ENCODE measurements around the gene SLITRK1.

Gene SLITRK1

DNA sequence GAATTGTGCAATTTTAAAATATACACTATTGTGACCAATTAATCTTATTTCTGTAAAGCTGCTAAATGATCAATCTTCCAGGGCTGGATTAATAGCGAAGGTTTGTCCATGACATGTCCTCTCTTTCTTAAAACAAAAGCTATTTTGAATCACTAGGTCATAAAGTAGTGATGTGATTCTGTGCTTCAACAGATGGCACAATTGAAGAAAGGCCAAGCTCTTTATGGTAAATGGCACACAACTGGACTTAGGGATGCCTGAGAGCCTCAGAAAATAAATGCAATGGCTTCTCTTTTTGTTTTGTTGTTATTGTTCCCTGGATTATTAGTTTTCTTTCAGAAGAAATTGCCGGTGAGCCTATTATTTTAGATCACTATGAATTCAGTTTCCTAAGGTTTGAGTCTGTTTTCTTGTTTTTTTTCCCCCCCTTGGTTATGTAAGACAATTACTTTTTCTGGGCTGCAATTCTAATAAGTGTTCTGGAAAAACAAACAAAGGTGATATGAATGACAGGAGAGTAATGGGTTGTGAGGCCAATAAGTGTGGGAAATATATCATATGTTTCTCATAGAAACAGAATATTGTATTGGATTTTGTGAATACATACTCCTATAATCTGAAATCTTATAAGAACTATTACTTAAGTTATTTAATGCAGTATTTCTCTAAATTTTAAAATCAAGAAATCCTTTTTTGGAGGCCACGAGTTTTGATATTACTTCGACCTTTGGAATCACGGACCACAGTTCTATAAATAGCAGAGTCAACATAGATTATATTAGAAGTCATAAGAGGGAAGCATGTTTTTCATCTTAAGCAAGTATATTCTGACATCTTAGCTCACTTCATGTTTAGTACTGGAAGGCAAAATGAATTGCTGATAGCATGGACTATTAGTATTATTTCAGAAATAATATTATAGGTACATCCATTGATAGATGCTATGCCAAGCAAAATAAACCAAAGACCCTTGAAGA is 16.8 kb downstream of the SLITRK1 start:
- DNase-seq: no peak

DNA sequence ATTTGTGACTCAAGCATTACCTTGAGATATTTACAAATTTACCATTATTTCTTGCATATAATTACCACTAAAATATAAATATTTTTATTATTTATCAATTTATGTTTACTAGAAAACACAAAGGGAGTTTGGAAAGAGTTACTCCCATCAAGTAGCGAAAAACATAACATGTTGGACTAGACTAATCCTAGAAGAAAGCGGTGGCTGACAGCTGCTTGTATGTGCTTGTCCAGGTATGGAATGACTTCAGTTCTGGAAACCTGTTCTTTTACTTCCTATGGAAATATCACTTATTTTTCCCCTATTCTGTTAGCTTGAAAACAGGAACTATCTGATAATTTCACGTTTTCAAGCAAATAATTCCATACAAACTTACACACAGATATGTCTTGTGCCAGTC is 28.5 kb downstream of the SLITRK1 start:
- no peak for DNase-seq

DNA sequence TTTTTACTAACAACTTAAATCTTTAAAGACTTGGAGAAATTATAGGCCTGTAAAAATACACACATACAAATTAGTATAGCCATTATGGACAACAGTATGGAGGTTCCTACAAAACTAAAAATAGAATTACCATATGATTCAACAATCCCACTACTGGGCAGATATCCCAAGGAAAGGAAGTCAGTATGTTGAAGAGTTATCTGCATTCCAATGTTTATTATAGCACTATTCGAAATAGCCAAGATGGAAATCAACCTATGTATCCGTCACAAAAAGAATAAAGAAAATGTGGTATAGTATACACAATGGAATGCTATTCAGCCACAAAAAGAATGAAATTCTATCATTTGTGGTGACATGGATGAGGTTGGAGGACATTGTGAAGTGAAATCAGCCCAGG is 37.2 kb downstream of the SLITRK1 start:
- no peak for DNase-seq

DNA sequence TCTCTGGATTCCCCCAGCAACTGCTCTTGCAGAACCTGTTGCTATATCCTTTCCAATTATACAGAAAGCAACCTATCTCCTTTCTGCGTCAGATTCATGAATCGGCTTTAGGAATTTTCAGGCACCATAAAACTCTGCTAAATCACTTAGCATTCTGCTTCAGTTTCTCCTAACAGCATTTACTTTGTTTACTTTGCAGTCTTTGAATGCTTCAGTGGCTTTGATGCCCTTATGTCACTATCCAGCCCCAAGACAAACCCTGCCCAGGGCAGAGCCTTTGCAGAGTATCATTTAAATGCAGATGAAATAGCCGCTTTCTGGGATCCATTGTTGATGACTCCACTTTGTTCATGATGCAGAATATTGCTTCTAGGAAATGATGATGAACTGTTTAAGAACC is 43.1 kb downstream of the SLITRK1 start:
- DNase-seq: no peak

DNA sequence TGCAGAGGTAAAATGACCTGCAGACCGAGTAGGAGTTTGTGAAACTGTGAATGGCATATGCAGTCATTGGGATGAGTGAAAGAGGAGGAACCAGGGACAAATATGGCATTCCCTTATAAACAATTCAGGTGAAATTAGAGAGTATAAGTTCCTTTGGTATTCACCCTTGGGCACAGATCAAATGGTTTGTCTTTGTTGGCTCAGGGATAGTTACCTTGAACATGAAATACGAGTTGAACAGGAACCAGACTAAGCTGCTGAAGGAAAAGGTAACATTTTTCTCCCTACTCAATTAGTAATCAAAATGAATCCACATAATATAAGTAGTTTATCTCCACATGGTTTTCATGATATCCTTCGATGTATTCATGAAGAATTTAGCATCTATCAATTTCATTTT is 50.5 kb downstream of the SLITRK1 start:
- DNase-seq: no peak

DNA sequence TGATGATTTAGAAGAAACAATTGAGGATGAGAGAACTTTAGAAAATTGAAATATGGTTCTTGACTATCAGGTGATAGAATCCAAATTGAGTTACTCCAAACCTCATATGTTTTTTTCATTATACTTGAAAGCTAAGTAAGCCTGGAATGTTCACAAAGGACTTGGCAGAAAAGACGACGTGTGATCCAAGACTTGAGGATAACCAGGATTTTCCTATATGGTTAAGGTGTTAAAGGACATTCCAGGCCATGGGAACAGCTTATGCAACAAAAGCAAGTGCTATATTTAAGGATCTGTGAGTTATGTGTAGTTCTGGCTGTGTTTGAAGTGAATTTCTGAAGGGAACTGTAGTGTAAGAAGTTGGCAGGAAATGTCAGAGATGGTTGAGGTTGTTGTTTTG is 52.5 kb downstream of the SLITRK1 start:
- DNase-seq: no peak

DNA sequence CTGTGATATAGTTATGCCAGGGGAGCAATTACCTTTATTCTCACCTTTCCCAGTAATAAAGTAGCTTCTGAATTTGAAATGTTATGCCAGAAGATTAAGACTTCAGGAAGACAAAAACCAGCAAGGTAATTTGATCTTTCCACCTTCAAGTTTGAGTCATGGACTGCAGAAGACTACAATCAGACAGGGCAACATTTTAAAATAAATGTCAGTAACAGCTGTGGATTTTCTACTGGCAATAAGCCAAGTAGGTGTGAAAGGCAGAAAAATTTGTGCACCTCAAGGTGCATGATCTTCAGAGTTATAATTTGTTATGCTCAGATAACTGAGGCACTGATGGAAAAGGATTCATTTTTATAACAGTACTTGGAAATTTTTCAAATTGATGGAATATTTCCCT is 54.9 kb downstream of the SLITRK1 start:
- no peak for DNase-seq

Measured in effector CD8-positive, alpha-beta T cell (primary cell).